SK-N-DZ (cell line): ENCODE data around the gene DOCK10.

Source experiments
- DNase-seq: peaks from one replicate; pipeline ENCODE4 v3.0.0-alpha.2; 2015; ENCODE audit warnings: low spot score

Gene DOCK10

DNA sequence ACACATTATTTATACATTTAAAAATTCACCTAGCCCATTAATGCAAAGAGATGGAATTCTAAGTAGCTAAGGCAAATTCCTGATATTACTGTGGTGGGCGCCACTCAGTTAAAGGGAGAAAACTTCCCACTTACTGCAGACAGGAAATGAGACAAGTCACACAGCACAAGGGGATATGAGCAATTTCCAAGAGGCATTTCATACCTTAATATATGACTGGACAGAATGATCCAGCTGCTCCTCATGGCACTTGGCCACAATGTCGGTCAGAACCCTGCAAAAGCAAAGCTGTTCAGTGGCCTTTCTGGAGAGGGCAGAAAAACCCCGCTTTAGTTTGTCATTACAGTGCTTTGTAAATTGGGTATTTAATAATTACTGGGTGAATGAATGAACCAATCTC, 204.7 kb downstream of the DOCK10 start:
- no peak for DNase-seq

DNA sequence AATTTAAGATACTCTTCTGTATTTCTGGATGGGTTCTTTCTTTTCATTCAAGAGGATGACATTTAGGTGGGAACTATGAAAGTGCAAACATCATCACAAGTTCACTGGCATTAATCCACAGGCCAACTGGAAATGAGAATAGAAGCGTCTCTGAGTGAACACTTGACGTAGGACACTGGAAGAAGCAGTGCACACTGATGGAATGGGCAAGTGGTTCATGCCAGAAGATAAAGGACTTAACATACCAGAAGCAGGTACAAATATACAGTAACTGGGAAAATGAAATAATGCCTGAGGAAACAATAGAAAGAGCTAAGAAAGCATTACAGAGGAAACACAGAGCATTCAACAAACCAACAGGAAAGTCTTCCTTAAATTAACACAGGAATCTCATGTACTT, 205.2 kb downstream of the DOCK10 start:
- DNase-seq, result no peak

DNA sequence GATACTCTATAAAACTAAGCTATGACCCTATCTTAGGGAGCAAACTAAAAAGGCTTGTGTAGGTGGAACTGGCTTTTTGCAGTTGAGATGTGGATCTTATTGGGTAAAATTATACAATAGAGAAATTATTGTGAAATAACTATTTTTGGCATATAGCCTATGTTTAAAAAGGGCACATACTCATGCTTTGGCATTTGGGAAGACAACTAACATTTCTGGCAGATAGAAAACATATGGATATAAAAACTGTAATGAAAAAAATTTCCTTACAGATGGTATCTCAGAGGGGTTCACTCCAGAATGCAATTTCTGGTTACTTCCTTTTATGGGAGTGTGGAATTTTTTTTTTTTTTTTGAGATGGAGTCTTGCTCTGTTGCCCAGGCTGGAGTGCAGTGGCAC, 206.0 kb downstream of the DOCK10 start:
- DNase-seq, result no peak

DNA sequence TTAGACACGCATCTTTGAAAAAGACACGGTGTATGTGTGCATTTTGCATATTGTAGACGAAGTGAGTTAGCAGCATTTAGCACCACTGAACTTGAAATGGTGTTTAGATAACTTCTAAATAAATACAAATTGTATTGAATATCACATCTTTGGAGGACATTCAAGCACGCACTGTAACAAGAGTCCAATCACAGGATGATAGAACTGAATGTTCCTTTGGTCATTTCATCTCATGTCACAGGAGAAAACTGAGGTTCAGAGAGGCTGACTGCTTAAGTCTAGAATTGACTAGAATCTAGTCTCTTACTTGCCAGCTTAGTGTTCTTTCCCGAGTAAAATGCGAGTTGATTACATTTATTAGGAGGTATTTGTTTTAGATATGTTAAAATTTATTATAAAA, 206.9 kb downstream of the DOCK10 start:
- DNase-seq, result no peak

DNA sequence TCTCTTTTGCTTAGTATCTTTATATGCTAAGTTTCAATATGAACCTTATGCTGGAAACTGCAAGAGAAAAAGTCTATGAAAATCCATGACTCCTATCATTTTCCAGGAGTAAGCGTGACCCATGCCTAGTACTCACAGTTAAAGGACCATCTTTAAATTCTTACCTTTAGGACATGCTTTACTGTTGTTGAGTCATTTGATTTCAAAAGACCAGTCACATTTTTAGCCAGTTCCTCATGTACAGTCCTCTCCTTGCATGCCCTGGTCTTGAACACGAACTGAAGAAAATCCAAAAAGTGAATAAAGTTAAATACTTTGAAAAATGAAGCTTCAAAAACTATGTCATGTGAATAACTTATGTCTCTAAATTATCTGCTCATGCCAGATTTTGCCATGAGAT, 208.3 kb downstream of the DOCK10 start:
- DNase-seq, result no peak

DNA sequence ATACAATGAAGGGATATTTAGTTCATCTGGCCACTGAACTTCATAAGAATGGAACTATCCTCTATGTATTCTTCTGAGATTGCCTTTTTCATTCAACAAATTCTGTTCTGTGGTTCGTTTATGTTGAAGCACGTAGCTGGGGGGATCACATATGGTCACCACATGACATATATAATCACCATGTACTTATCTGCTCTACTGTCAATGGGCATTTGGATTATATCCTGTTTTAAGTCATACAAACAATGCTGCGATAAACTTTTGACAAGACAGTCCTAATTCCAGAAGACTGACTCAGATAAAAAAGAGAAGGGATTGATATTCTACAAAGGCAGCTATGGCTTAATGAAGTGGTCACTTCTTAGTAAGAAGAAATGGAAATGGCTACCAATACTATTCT, 210.1 kb downstream of the DOCK10 start:
- no peak for DNase-seq

DNA sequence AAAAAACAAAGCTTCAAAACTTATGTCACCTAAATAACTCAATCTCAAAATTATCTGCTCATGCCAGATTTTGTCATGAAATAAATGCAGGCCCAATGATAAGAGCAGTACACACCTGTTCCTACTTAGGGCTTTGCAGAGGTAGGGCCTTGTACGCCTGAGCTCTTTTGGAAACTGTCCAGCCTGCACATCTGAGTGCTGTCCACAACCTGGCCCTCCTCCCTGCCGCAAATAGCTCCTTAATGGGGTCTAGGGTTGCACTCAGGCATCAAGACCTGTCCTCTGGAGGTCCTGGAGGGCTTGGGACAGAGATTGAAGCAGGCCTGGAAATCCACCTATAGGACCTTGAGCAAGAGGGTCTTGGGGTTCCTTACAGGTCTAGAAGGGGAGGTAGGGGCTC, 210.7 kb downstream of the DOCK10 start:
- DNase-seq, result no peak

DNA sequence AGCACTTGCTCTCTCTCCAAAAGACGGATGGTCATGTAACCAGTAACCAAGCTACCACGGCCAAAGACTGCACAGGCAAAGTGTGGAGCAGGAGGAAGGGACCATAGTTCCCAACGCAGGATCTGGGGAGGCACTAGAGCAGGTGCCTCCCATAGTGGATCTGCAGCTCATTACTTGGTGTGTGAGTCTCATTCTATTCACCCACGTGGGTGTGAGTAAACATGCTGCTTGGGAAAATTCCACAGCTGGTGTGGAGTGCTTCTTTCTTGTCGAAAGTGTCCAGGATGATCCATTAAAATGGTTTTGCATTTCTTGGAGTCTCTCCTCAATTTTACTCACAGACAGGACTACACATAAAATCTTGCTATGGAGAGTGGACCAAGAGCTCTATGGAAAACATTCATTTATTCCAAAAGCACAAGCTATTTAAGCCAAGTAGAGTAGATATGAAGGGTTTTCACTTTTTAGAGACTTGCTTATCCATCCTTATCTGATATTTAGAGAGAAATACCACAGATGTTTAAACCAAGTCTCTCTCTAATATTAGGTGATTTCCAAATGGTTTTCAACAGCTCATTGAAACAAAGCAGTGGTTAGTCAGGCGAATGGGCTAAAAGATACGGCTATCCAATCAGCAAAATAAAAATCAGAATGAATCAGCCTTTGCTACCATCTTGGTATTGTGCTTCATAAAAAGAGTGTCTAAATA, 221.8 kb downstream of the DOCK10 start:
- no peak for DNase-seq

DNA sequence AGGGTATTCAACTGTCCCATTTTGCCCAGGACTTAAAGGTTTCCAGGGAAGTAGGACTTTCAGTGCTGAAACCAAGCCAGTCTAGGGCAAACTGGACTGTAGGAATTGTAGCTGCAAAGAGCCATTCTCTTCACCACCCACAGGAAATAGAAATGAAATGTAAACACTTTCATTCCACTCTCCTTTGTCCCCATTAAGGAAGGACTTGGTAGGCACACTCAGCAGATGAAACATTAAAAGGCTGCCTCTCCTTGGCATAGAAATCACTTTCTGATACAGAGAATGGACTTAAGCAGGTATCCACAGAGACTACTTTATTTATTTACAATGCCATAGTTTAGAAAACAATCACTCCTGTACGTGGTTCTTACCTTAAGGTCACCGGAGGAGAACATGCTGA, 223.2 kb downstream of the DOCK10 start:
- no peak for DNase-seq

DNA sequence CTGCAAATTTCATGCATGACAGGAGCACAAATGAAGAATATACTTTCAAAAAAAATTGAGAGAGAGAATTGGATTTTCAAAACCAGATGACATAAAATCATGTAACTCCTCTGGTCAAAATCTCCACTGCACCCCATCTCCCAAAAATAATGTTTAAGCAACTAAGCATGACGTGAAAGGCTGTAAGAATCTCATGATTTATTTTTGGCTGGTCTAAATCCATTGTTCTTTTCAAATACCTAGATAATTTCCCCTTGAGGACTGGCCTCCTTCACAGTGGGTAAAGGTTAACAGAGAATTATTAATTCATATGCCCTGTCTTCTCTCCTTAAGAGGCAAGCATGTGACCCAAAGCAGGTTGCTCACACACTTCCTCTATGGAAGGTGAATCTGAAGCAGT, 224.6 kb downstream of the DOCK10 start:
- DNase-seq, result no peak

DNA sequence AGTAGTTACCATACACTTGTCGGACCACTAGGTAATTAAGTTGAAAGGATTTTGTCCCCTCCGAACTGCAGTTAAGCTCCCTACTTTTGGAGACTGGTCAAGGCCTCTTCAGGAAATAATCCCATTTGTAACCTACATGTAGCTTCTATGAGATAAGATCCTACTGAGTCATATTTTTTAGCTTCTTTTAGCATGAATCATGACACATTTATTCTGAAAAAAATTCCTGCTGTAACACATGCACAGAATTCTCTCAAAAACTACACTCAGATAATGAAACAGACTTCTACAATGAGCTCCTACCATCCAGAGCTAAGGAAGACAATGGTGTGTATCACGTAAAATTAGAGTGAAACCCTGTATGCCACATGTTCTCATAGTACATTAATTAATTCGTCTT, 225.5 kb downstream of the DOCK10 start:
- DNase-seq, result no peak

DNA sequence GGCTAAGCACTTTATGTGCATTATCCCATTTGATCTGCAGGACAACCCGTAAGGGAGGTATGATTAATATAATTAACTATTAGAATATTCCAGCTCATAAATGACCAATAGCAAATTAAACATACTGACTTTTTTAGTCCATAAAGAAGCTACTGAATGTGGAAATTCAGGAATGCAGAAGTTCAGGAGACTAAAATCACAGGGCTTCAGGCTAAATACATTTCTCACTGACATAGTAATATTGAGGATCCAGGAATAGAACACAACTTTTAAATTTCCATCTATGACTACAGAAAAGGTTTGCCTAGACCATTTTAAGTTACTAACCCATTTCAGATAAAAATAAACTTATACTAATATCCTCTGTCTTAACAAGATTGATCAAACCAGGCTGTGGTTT, 228.7 kb downstream of the DOCK10 start:
- no peak for DNase-seq

DNA sequence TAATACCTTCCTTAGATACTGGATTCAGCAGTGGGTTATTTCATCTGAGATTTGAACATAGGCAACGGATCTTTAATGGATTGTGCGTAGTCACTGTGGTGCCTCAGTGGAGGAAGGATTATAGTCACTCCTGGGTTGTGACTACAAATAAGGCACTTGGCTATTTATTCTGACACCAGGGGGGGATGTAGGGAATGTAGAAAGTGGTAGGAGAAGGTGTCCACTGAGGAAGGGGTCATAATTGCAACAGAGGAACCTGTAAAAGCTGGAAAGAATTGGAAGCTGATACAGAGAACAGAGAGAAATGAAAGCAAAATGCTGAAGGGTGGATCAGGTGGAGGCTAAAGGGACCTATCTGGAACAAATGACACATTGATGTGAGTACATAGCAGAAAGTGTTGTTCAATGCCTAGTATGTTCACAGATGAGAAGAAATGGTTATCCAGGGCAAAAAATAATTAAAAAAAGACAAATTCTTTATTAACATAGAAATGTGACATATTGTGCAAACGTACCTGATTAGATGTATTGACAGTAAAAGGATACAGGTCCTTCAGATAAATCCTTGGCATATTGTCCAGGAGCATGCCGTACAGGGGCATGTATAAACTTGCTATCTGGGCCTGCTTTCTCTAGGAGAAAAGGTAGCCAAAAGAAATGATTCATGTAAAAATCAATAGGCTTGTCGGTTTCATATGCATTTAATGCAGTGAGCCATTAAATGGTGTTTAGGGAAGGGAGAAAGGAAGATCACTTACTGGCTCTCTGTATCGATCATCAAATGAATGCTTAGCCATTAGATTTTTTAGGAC, 234.9 kb downstream of the DOCK10 start:
- no peak for DNase-seq

DNA sequence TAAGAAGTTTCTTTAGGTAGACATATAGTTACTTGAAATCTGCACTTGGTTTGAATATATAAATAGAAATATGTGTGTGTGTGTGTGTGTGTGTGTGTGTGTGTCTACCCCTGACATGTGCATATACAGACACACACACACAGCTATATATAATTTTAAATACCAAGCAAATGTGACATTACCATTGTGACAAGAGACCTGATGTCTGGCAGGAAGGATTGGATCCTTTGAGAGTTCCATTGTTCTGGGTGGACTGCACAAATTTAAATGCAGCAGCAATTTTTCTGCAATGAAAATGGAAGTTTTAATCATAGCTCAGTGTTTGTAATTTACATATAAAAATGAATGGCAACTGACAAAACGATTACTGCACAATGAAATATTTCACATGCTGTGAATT, 238.3 kb downstream of the DOCK10 start:
- DNase-seq, result no peak

DNA sequence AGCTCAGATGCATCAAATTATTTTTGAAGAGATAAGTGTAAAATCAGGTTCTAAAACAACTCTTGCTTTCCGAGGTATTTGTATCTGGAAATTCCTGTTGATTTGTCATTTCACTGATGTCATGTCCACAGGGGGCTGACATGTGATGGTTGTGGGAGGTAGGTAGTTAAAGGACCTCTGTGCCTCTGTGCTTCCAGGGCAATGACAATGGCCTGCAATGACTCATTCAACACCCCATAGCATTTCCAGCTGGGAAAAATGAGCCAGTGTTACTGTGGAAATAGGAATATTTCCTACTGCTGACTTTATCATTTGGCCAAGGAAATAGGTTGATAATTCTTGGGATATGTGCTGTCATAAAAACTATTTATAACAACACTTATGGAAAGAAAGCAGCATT, 239.9 kb downstream of the DOCK10 start:
- DNase-seq, result no peak

DNA sequence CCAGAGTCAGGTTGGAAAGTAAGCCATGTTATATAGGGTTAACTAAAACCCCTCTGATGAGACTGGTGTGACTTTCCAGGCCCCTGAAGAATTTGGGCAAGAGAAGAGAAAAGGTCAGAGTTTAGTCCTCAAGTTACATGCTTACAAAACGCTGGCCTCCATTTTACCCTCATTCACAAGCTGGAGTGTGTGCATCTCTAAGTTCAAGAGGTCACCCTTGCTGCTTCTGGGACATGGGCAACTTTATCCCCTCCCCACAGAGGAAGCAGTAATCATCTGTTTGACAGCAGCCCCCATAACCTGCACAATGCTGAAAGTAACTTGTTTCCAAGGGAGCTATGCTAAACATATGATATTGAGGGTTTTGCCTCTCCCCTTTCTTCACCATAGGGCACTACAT, 240.9 kb downstream of the DOCK10 start:
- DNase-seq, result no peak

DNA sequence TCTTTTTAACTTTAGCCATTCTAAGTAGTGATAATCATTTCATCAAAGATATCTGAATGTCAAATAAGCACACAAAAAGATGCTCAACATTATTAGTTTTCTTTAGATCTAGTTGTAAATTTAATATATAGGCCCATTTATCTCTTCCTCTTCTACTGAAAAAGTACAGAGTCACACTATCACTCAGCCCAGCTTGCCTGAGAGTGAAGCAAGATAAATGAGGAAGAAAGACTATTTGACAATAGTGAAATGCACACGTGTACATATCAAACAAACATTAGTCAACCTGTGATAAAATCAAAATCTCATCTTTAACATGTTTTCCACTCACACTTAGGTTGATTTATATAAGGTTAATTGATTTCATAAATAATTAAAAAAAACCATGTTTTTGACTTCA, 242.6 kb downstream of the DOCK10 start:
- DNase-seq, result no peak

DNA sequence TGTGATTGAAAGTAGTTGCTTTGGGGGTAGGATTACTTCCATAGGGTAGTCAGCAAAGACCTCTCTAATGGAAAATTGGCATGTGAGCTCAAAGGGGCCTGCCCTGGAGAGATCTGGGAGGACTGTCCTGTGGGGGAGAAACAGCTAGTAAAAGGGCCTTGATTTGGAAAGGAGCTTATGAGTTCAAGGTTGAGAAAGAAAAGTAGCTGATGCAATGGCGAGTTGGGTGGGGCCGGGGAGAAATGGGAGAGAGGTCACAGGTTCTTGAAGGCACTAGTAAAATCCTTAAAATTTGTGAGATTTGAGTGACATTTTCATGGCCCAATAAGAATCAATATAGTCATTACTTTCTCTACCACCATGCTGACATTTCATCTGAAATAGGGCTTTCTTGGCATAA, 244.1 kb downstream of the DOCK10 start:
- no peak for DNase-seq

DNA sequence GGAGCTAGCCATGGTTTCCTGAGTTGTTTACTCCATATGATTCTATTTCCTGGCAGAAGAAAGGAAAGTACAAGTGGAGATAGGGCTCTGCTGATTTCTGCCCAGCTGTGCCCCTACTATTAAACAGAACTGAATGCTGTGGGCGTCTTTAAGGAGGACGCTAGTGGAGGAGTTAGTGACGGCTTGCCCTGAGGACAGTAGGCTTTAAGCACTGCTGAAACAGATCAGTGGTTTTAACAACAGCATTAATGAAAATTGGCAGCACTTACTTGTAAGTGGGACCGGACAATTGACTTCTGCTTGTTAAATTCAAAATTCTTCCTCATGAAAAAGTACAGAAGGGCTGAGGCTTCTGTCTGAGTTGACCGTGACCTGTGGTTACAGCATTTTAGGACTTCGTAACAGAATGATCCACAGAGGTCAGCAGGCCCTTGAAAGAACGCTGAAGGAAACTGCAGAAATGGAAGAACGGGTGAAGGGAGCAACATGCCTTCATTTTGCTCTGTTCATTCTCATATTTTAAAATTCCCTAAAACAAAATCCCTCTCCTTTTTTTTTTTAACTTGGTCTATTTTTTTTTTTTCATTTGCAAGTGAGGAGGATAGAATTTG, 245.5 kb downstream of the DOCK10 start:
- DNase-seq, result no peak

DNA sequence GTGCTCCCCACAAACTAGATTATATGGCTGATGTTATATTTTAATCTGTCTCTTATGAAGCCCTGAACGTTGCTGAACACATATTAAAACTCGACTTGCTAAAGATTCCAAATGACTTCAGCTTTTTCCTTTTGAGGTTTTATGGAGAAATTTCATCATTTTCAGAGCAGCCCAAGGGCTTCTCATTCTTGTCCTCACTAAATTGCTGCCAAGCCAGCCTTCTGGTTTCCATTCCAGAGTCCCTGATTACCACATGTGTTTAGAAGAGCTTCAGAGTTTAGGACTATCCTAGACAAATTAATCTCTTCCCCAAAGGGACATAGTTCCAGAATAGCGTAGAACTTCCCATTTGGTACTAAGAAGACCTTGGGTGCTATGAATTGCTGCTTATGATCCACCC, 248.3 kb downstream of the DOCK10 start:
- DNase-seq, result no peak

DNA sequence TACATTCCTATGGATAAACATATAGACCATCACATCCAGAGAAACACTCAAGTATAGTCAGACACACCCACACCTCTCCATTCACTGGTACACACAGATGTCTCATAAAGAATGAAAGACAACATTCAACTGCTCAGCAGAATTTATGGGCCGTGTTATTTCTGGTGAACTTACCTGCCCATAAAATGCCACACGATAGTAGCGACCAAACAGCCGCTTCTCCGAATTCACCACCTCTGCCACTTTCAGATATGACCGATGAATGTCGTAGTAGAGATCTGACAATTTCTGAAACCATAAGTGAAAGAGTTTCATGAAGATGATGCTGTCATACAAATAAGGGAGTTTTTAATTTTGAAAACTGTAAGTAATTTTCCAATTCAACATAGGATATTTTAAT, 255.4 kb downstream of the DOCK10 start:
- no peak for DNase-seq

DNA sequence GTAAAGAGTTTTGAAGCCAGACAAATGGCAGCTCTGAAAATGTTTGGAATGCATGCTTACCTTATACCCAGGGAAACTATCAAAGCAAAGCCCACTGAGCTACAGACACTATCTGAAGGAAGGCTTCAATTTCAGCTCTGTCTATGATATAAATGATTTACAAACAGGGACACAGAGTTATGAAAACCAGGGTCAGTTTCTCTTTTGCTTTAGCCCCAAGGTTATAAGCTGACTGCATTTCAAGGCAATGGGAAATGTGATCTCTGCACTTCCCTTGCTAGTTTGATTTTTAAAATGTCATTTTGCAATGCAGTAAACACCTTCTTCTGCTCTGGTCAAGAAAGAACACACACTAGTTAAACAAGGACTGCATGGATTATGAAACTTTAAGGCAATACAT, 260.9 kb downstream of the DOCK10 start:
- DNase-seq, result no peak

DNA sequence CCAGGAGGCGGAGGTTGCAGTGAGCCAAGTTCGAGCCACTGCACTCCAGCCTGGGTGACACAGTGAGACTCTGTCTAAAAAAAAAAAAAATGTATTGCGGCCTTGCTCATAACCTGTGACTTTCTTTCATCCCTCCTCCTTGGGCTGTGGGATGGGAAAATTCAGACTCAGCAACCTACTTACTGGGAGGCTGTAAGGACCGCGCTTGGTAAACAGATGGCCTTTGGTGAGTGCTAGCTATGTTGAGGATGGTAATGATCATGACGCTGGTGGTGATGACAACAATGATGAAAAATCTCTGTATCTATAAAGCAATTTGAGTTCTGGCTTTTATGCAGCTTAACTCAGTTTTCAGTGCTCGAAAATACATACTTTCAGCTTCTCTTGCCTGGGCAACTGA, 261.4 kb downstream of the DOCK10 start:
- DNase-seq, result no peak
